Stimulated activated CD4-positive, alpha-beta T cell treated with anti-CD3 and anti-CD28 coated beads, Interleukin-15, amount 100 ng/mL, for 48 hours (primary cell): Measurements from ENCODE around the gene HNMT.
"Not testable (repeated sequence)": the region's sequence is repeated elsewhere in the genome, so short reads cannot be mapped to it uniquely, and the experiment has no call there.

ENCODE experiments used
- DNase-seq, 2 donors: peaks; one replicate each; pipeline ENCODE4 v3.0.0-alpha.2; 2020; ENCODE audit warnings: low read depth in 2 of 2

HNMT gene

GRCh38 chr2:137975280-137976271 lies 11.3 kb downstream of the HNMT start:
- DNase-seq = no peak

- DNase-seq = no peak
These were observed 12.0 kb downstream of the HNMT start for GRCh38 chr2:137976274-137976673.

GRCh38 chr2:137977790-137978189 lies 13.5 kb downstream of the HNMT start:
- no peak for DNase-seq

- no peak for DNase-seq
These were observed 16.2 kb downstream of the HNMT start for GRCh38 chr2:137980459-137980858.

GRCh38 chr2:137981112-137981656 lies 16.9 kb downstream of the HNMT start:
- DNase-seq = no peak

GRCh38 chr2:137983581-137983980 lies 19.3 kb downstream of the HNMT start:
- DNase-seq = no peak

GRCh38 chr2:137986268-137986667 lies 22.0 kb downstream of the HNMT start:
- no peak for DNase-seq

- no peak for DNase-seq
These were observed 22.7 kb downstream of the HNMT start for GRCh38 chr2:137987011-137987410.

- no peak for DNase-seq
These were observed 26.8 kb downstream of the HNMT start for GRCh38 chr2:137991078-137991477.

GRCh38 chr2:137992039-137992646 lies 27.9 kb downstream of the HNMT start:
- DNase-seq = no peak

- DNase-seq = not testable (repeated sequence)
These were observed 29.6 kb downstream of the HNMT start for GRCh38 chr2:137993715-137994476.

- DNase-seq = not testable (repeated sequence)
These were observed 31.1 kb downstream of the HNMT start for GRCh38 chr2:137995368-137995767.

GRCh38 chr2:137996158-137996557 lies 31.9 kb downstream of the HNMT start:
- not testable (repeated sequence) for DNase-seq

GRCh38 chr2:137997733-137998132 lies 33.5 kb downstream of the HNMT start:
- DNase-seq = no peak

GRCh38 chr2:137998503-137998902 lies 34.2 kb downstream of the HNMT start:
- DNase-seq = no peak

- DNase-seq = no peak
These were observed 35.0 kb downstream of the HNMT start for GRCh38 chr2:137999273-137999672.

GRCh38 chr2:138000009-138000408 lies 35.7 kb downstream of the HNMT start:
- DNase-seq = no peak

- DNase-seq = no peak
These were observed 36.5 kb downstream of the HNMT start for GRCh38 chr2:138000796-138001195.

- no peak for DNase-seq
These were observed 39.1 kb downstream of the HNMT start for GRCh38 chr2:138003411-138003810.

GRCh38 chr2:138007431-138007830 lies 43.2 kb downstream of the HNMT start:
- no peak for DNase-seq

GRCh38 chr2:138009622-138010021 lies 45.3 kb downstream of the HNMT start:
- DNase-seq = no peak

GRCh38 chr2:138010890-138011289 lies 46.6 kb downstream of the HNMT start:
- DNase-seq = no peak
